Measurements from ENCODE around the gene LONRF2. TPM values are rescaled to one million over a fixed set of nuclear protein-coding genes. Genes with fewer than 3 reads are reported as not detected.

LONRF2 gene
- total RNA-seq, 1 experiment from 2014 or later: 1.6 TPM

- ChIA-PET POLR2A (no interaction called here), CTCF (no interaction called here)
- TF ChIP-seq CBX3 (IDR thresholded peaks at IDR 0.05; ENCODE audit: low read depth) (no peak), MAX (IDR thresholded peaks at IDR 0.05) (no peak), JUND (IDR thresholded peaks at IDR 0.05) (no peak), SP1 (IDR thresholded peaks at IDR 0.05; ENCODE audit: low read depth) (no peak), EZH2phosphoT487 (IDR thresholded peaks at IDR 0.05; ENCODE audit: borderline replicate concordance) (no peak), EZH2 (IDR thresholded peaks at IDR 0.05) (no peak), CEBPB (IDR thresholded peaks at IDR 0.05; ENCODE audit: low read depth) (no peak), REST (IDR thresholded peaks at IDR 0.05; ENCODE audit: low read depth) (no peak), ZNF274 (IDR thresholded peaks at IDR 0.05; ENCODE audit: low read depth, low read length) (no peak), POLR2AphosphoS5 (IDR thresholded peaks at IDR 0.05; ENCODE audit: low read depth, low read length) (no peak), CTCF (IDR thresholded peaks at IDR 0.05 in 2 of 3, conservative IDR thresholded peaks at IDR 0.05 in 1 of 3; ENCODE audit: borderline replicate concordance in 1 of 3, insufficient read depth in 1 of 3, low read depth in 2 of 3, low read length in 2 of 3) (no peak), SRF (IDR thresholded peaks at IDR 0.05; ENCODE audit: low read depth) (no peak), RAD21 (IDR thresholded peaks at IDR 0.05; ENCODE audit: low read depth) (no peak), TCF7L2 (IDR thresholded peaks at IDR 0.05; ENCODE audit: borderline replicate concordance, extremely low read depth, insufficient read depth, insufficient read length) (no peak), FOSL1 (IDR thresholded peaks at IDR 0.05; ENCODE audit: low read depth) (no peak), SIN3A (IDR thresholded peaks at IDR 0.05; ENCODE audit: low read depth) (no peak)
These were observed 48.2 kb downstream of the LONRF2 start for GRCh38 chr2:100274076-100274475.

More at GRCh38 chr2:100274076-100274475, 48.2 kb downstream of the LONRF2 start:
- Histone ChIP-seq H3K9ac (ENCODE audit: low read length) (no peak overlapping the region), H3K4me3 (replicated peaks in 1 of 2; ENCODE audit: low read depth in 1 of 2, low read length in 2 of 2) (no peak overlapping the region), H3K27me3 (ENCODE audit: insufficient read depth, low read length) (no peaks in the 10 kb centered on the region), H3K9me2 (ENCODE audit: insufficient read depth) (no peaks in the 10 kb centered on the region), H4K20me1 (ENCODE audit: insufficient read depth) (no peaks in the 10 kb centered on the region), H3K4me1 (ENCODE audit: control insufficient read depth in 1 of 2, insufficient read depth in 2 of 2, low read length in 2 of 2) (no peaks in the 10 kb centered on the region; a peak in 1 of 4 replicates), H3K27ac (ENCODE audit: low read depth, low read length) (no peak overlapping the region), H3K9me3 (ENCODE audit: control insufficient read depth in 1 of 2, insufficient read depth in 1 of 2, low read depth in 1 of 2, low read length in 2 of 2) (peaks cover 0 to 5% of the 10 kb centered on the region in 2 experiments; a peak in 1 of 4 replicates), H2AFZ (ENCODE audit: low read depth, low read length, poor library complexity, severe bottlenecking) (no peak overlapping the region), H3K79me2 (ENCODE audit: insufficient read depth, low read length) (no peaks in the 10 kb centered on the region), H3K36me3 (ENCODE audit: control insufficient read depth in 1 of 2, insufficient read depth in 2 of 2, low read length in 2 of 2) (no peaks in the 10 kb centered on the region), H3K4me2 (ENCODE audit: low read length) (no peak overlapping the region)
- intact Hi-C loops (cut with micrococcal nuclease): no loop called here
- RAD21 ChIA-PET (ENCODE audit: low non-redundant PET in 1 of 2, low total read pairs in 2 of 2, uncharacterized antibody in 2 of 2, unreplicated experiment in 2 of 2): no interaction called here
- DNase-seq (ENCODE audit: low read depth, low spot score) (no peak), ATAC-seq (no peak)
- BruUV-seq (replicated peaks): no TSS peak

Measured in HCT116 (cell line).